HEK293 (cell line): ENCODE results near the gene MBNL2.
A peak's percentile ranks its signal among the peaks of the same experiment; 100 is the strongest.

ENCODE experiments used
- CTCF ChIA-PET: fragments of 350-600 bp; formaldehyde crosslinking; extraction: SDS; loops from one replicate; lab custom pipeline; 2021; ENCODE audit warnings: antibody characterized with exemption; lab: Yijun Ruan, JAX
- POLR2A ChIA-PET: fragments of 300-600 bp; formaldehyde crosslinking; extraction: SDS; loops from one replicate; lab custom pipeline; 2020; ENCODE audit warnings: antibody characterized with exemption, inconsistent platforms; lab: Yijun Ruan, JAX
- H3K27ac ChIP-seq: fragments of 200-500 bp; sonication (Bioruptor generic); 2 replicates; pipeline ENCODE4 v1.5.1; 2014; ENCODE audit warnings: low read depth, low read length, control low read depth, inconsistent platforms; ENCODE audit errors: extremely low read depth
- H3K36me3 ChIP-seq, 2 experiments: fragments of 200-500 bp in 1 of 2; sonication (Bioruptor generic) in 1 of 2; 1 replicate in 1 of 2; 2 replicates in 1 of 2; pipeline ENCODE4 v1.5.1; 2014 to 2017; ENCODE audit warnings: inconsistent platforms in 2 of 2, low read length in 2 of 2; ENCODE audit not compliant: control insufficient read depth in 2 of 2, insufficient read depth in 1 of 2
- H3K4me1 ChIP-seq: fragments of 200-500 bp; sonication (Bioruptor generic); 2 replicates; pipeline ENCODE4 v1.5.1; 2014; ENCODE audit warnings: mild to moderate bottlenecking, low read length, inconsistent platforms; ENCODE audit not compliant: control insufficient read depth, insufficient read depth
- H3K4me3 ChIP-seq: 2 replicates; pipeline ENCODE4 v1.5.1; 2011; ENCODE audit warnings: low read depth, mild to moderate bottlenecking, control low read depth, low read length, moderate library complexity
- H3K9me3 ChIP-seq: fragments of 200-500 bp; sonication (Bioruptor generic); 2 replicates; pipeline ENCODE4 v1.5.1; 2014; ENCODE audit warnings: low read depth, low read length, inconsistent platforms; ENCODE audit not compliant: control insufficient read depth, insufficient read depth
- GLI2 ChIP-seq: fragments of 450-650 bp; formaldehyde crosslinking; IDR thresholded peaks from 2 replicates; pipeline ENCODE4; 2017; ENCODE audit warnings: missing biosample characterization, missing genetic modification characterization, low read depth, borderline replicate concordance
- HOXA7 ChIP-seq: sonication (generic); formaldehyde crosslinking; IDR thresholded peaks from 2 replicates; pipeline ENCODE4 v1.8.1; 2022; ENCODE audit warnings: missing genetic modification reagents, borderline replicate concordance
- PRDM2 ChIP-seq: fragments of 450-650 bp; formaldehyde crosslinking; IDR thresholded peaks from 2 replicates; pipeline ENCODE4 v1.5.1; 2016; ENCODE audit warnings: missing biosample characterization, missing genetic modification characterization, borderline replicate concordance
- WT1 ChIP-seq: fragments of 450-650 bp; formaldehyde crosslinking; IDR thresholded peaks from 2 replicates; pipeline ENCODE4 v1.5.1; 2016; ENCODE audit warnings: missing biosample characterization, missing genetic modification characterization
- ZNF121 ChIP-seq: fragments of 450-650 bp; formaldehyde crosslinking; IDR thresholded peaks from 2 replicates; pipeline ENCODE4 v1.5.1; 2016; ENCODE audit warnings: missing biosample characterization, missing genetic modification characterization
- ZNF521 ChIP-seq: fragments of 450-650 bp; formaldehyde crosslinking; IDR thresholded peaks from 2 replicates; pipeline ENCODE4 v1.5.1; 2017; ENCODE audit warnings: missing biosample characterization, mild to moderate bottlenecking, missing genetic modification characterization
- ZNF654 ChIP-seq: fragments of 450-650 bp; formaldehyde crosslinking; IDR thresholded peaks from 2 replicates; pipeline ENCODE4 v1.5.1; 2016; ENCODE audit warnings: low read depth, missing biosample characterization, missing genetic modification characterization
- ZNF660 ChIP-seq: fragments of 450-650 bp; IDR thresholded peaks from 2 replicates; pipeline ENCODE4 v1.5.1; 2018; ENCODE audit warnings: missing biosample characterization, mild to moderate bottlenecking, missing genetic modification characterization
- TF ChIP-seq, protein P1 (sequence below): sonication (generic); formaldehyde crosslinking; IDR thresholded peaks from 2 replicates; pipeline ENCODE4 v1.8.1; 2022; ENCODE audit warnings: mild to moderate bottlenecking, moderate library complexity, missing genetic modification reagents
- TF ChIP-seq, protein P2 (sequence below): fragments of 450-650 bp; formaldehyde crosslinking; IDR thresholded peaks from 2 replicates; pipeline ENCODE4 v1.5.1; 2016; ENCODE audit warnings: missing biosample characterization, missing genetic modification characterization, borderline replicate concordance
- TF ChIP-seq, protein P3 (sequence below): fragments of 450-650 bp; formaldehyde crosslinking; IDR thresholded peaks from 2 replicates; pipeline ENCODE4 v1.5.1; 2016; ENCODE audit warnings: missing biosample characterization, missing genetic modification characterization

MBNL2 gene

DNA sequence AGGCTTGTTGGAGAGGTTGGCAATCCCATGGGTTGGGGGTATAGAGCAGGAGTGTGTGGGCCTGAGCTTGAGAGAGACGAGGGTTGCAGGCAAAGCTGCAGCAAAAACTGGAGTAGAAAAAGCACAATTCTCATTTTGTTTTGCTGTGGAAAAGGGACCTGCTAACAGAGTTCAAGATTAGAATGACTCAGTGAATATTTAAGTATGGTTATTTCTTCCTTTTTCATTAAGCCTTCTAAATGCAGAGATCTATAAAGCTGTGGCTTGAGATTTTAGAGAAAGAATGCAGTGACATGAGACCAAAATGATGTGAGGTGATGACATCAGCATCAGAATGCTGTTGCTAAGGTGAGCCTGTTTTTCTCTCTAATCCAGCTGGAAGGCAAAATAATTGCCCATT, 10.8 kb upstream of the MBNL2 start:
- TF ChIP-seq GLI2 (no peak), HOXA7 (CRISPR knock-in tag) (no peak), ZNF660 (tag by site-specific recombination) (0 out of 2 replicates have a peak, but pooled peaks have one; percentile 48)
- TF ChIP-seq, all 188 proteins: peak for 1
- H3K27ac ChIP-seq: no peak overlapping the region
- ChIA-PET POLR2A (no interaction called here), CTCF (interaction anchor here (1.2 to 5.3 kb wide), 4 partner anchors 9 to 134 kb away, joined by 4 to 58 read pairs (median 12); partner anchors contain the start of gene MBNL2)
- no peak overlapping the region for H3K4me3 ChIP-seq
- H3K4me1 ChIP-seq: no peaks in the 10 kb centered on the region; the same call in 1 of the 2 replicates
- H3K36me3 ChIP-seq: no peaks in the 10 kb centered on the region
- no peaks in the 10 kb centered on the region for H3K9me3 ChIP-seq

DNA sequence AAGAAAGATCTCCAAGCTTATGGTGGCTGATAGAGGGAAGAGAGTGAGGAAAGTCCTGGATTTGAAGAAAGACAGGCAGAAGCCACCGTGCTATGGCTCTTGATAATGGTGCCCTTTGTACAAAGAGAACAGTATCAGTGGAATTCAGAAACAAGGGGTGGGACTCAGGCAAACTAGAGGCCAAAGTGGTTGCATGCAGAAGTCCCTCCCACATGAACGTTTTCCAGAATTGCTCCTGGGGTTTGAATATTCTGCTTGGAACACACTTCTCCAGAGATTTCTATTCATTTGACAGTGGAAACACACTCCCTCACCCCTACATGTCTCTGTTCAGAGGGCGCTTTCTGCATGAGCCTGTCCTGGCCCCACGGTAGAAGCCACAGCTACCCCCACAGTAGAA, 10.1 kb upstream of the MBNL2 start:
- no peaks in the 10 kb centered on the region; the same call in 1 of the 2 replicates for H3K4me1 ChIP-seq
- no peak overlapping the region for H3K4me3 ChIP-seq
- no peaks in the 10 kb centered on the region for H3K9me3 ChIP-seq
- CTCF ChIA-PET: interaction anchor here (0.6 to 5.3 kb wide), 9 partner anchors 10 to 767 kb away, joined by 3 to 58 read pairs (median 6); partner anchors contain the start of gene MBNL2
- POLR2A ChIA-PET: no interaction called here
- no peak overlapping the region for H3K27ac ChIP-seq
- no peaks in the 10 kb centered on the region for H3K36me3 ChIP-seq
- TF ChIP-seq ZNF121 (tag by site-specific recombination) (no peak), WT1 (tag by site-specific recombination) (no peak), ZNF654 (tag by site-specific recombination) (no peak), ZNF521 (tag by site-specific recombination) (no peak), PRDM2 (tag by site-specific recombination) (no peak)
- TF ChIP-seq, protein P1, sequence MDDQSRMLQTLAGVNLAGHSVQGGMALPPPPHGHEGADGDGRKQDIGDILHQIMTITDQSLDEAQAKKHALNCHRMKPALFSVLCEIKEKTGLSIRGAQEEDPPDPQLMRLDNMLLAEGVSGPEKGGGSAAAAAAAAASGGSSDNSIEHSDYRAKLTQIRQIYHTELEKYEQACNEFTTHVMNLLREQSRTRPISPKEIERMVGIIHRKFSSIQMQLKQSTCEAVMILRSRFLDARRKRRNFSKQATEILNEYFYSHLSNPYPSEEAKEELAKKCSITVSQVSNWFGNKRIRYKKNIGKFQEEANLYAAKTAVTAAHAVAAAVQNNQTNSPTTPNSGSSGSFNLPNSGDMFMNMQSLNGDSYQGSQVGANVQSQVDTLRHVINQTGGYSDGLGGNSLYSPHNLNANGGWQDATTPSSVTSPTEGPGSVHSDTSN (CRISPR knock-in tag): no peak
- TF ChIP-seq, protein P2, sequence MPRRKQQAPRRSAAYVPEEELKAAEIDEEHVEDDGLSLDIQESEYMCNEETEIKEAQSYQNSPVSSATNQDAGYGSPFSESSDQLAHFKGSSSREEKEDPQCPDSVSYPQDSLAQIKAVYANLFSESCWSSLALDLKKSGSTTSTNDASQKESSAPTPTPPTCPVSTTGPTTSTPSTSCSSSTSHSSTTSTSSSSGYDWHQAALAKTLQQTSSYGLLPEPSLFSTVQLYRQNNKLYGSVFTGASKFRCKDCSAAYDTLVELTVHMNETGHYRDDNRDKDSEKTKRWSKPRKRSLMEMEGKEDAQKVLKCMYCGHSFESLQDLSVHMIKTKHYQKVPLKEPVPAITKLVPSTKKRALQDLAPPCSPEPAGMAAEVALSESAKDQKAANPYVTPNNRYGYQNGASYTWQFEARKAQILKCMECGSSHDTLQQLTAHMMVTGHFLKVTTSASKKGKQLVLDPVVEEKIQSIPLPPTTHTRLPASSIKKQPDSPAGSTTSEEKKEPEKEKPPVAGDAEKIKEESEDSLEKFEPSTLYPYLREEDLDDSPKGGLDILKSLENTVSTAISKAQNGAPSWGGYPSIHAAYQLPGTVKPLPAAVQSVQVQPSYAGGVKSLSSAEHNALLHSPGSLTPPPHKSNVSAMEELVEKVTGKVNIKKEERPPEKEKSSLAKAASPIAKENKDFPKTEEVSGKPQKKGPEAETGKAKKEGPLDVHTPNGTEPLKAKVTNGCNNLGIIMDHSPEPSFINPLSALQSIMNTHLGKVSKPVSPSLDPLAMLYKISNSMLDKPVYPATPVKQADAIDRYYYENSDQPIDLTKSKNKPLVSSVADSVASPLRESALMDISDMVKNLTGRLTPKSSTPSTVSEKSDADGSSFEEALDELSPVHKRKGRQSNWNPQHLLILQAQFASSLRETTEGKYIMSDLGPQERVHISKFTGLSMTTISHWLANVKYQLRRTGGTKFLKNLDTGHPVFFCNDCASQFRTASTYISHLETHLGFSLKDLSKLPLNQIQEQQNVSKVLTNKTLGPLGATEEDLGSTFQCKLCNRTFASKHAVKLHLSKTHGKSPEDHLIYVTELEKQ: no peak
- TF ChIP-seq, protein P3, sequence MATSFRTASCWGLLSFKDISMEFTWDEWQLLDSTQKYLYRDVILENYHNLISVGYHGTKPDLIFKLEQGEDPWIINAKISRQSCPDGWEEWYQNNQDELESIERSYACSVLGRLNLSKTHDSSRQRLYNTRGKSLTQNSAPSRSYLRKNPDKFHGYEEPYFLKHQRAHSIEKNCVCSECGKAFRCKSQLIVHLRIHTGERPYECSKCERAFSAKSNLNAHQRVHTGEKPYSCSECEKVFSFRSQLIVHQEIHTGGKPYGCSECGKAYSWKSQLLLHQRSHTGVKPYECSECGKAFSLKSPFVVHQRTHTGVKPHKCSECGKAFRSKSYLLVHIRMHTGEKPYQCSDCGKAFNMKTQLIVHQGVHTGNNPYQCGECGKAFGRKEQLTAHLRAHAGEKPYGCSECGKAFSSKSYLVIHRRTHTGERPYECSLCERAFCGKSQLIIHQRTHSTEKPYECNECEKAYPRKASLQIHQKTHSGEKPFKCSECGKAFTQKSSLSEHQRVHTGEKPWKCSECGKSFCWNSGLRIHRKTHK (tag by site-specific recombination): no peak
